Measurements from ENCODE around the gene LASP1NB.

The LASP1NB gene

GRCh38 chr17:38978180-38978579, 52.8 kb downstream of the LASP1NB start:
- TF ChIP-seq, protein P1, sequence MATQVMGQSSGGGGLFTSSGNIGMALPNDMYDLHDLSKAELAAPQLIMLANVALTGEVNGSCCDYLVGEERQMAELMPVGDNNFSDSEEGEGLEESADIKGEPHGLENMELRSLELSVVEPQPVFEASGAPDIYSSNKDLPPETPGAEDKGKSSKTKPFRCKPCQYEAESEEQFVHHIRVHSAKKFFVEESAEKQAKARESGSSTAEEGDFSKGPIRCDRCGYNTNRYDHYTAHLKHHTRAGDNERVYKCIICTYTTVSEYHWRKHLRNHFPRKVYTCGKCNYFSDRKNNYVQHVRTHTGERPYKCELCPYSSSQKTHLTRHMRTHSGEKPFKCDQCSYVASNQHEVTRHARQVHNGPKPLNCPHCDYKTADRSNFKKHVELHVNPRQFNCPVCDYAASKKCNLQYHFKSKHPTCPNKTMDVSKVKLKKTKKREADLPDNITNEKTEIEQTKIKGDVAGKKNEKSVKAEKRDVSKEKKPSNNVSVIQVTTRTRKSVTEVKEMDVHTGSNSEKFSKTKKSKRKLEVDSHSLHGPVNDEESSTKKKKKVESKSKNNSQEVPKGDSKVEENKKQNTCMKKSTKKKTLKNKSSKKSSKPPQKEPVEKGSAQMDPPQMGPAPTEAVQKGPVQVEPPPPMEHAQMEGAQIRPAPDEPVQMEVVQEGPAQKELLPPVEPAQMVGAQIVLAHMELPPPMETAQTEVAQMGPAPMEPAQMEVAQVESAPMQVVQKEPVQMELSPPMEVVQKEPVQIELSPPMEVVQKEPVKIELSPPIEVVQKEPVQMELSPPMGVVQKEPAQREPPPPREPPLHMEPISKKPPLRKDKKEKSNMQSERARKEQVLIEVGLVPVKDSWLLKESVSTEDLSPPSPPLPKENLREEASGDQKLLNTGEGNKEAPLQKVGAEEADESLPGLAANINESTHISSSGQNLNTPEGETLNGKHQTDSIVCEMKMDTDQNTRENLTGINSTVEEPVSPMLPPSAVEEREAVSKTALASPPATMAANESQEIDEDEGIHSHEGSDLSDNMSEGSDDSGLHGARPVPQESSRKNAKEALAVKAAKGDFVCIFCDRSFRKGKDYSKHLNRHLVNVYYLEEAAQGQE (IDR thresholded peaks at IDR 0.05; ENCODE audit: insufficient read depth in 1 of 2, low read depth in 2 of 2, low read length in 2 of 2): no peak
- TF ChIP-seq TAF1 (IDR thresholded peaks at IDR 0.05; ENCODE audit: borderline replicate concordance, insufficient read depth, low read length) (no peak), POLR2AphosphoS5 (IDR thresholded peaks at IDR 0.05; ENCODE audit: low read depth, low read length) (no peak), FOXP2 (optimal IDR thresholded peaks at IDR 0.05; ENCODE audit: borderline replicate concordance, extremely low read depth, extremely low read length, insufficient read depth) (no peak), SIN3A (IDR thresholded peaks at IDR 0.05; ENCODE audit: borderline replicate concordance, insufficient read depth, low read length) (no peak)

Data from PFSK-1 (cell line).